Calu3 (cell line): Measurements from ENCODE around the gene TUBA3C. TPM values are rescaled to one million over a fixed set of nuclear protein-coding genes. Genes with fewer than 3 reads are reported as not detected.
"Not testable (repeated sequence)": the region's sequence is repeated elsewhere in the genome, so short reads cannot be mapped to it uniquely, and the experiment has no call there.

ENCODE experiments used
- Bru-seq: library from RNA; stranded (reverse); fragments of 400-500 nt; gene quantifications from one replicate; lab custom pipeline; 2021; lab: Mats Ljungman, UMichigan
- BruChase-seq, 2 experiments: library from RNA; stranded (reverse); fragments of 400-500 nt; gene quantifications; one replicate each; lab custom pipeline; 2021; lab: Mats Ljungman, UMichigan
- BruUV-seq: library from RNA; stranded (reverse); fragments of 400-500 nt; replicated peaks from 2 replicates; lab custom pipeline; 2021; lab: Mats Ljungman, UMichigan
- CTCF ChIA-PET: fragments of 300-600 bp; sonication (Branson Sonifier 250); formaldehyde crosslinking; loops from one replicate; lab custom pipeline; 2022; ENCODE audit warnings: antibody characterized with exemption; lab: Charles Lee
- DNase-seq: peaks from one replicate; pipeline ENCODE4 v3.0.0; 2022
- H3K27ac Mint-ChIP-seq: one replicate; pipeline ENCODE4 v1.8.0; 2022; ENCODE audit warnings: mixed read lengths; ENCODE audit not compliant: unreplicated experiment
- H3K27me3 Mint-ChIP-seq: one replicate; pipeline ENCODE4 v1.8.0; 2022; ENCODE audit warnings: mixed read lengths; ENCODE audit not compliant: unreplicated experiment
- H3K36me3 Mint-ChIP-seq: one replicate; pipeline ENCODE4 v1.8.0; 2022; ENCODE audit warnings: mild to moderate bottlenecking, moderate library complexity, mixed read lengths; ENCODE audit not compliant: insufficient read depth, unreplicated experiment
- H3K4me1 Mint-ChIP-seq: one replicate; pipeline ENCODE4 v1.8.0; 2022; ENCODE audit warnings: mild to moderate bottlenecking, low read depth, mixed read lengths; ENCODE audit not compliant: unreplicated experiment
- H3K4me3 Mint-ChIP-seq: one replicate; pipeline ENCODE4 v1.8.0; 2022; ENCODE audit warnings: mild to moderate bottlenecking, low read depth, moderate library complexity, mixed read lengths; ENCODE audit not compliant: unreplicated experiment
- H3K9me3 Mint-ChIP-seq: one replicate; pipeline ENCODE4 v1.8.0; 2022; ENCODE audit warnings: low read depth, mixed read lengths; ENCODE audit not compliant: unreplicated experiment
- intact Hi-C: fragments of 100-400 bp; cut with micrococcal nuclease; formaldehyde crosslinking; loops from one replicate; pipeline ENCODE4 v1.10.0; 2022; ENCODE audit not compliant: unreplicated experiment
- long read RNA-seq: library from polyadenylated mRNA; stranded (forward); transcript quantifications from one replicate; pipeline ENCODE4 v2.0.0, GENCODE V29; 2022
- total RNA-seq: library from RNA; stranded (reverse); gene quantifications from 2 replicates; pipeline ENCODE4 v1.2.3, GENCODE V29; 2022
- TF ChIP-seq, protein P1 (sequence below): fragments of 200-600 bp; IDR thresholded peaks from one replicate; pipeline ENCODE4 v1.8.0; 2022; ENCODE audit warnings: antibody characterized with exemption; ENCODE audit not compliant: unreplicated experiment

TUBA3C gene
- total RNA-seq (not detected in 2 replicates), Bru-seq, nascent RNA (not detected), BruChase-seq, experiment 1, labeled RNA remaining after a 6-hour chase (not detected), BruChase-seq, experiment 2, labeled RNA remaining after a 2-hour chase (not detected)
- long read RNA-seq, result 0 reads

- Mint-ChIP-seq H3K27ac (no peak within 1 kb of the TSS), H3K36me3 (no peaks in the 10 kb centered on the region), H3K9me3 (peaks cover 6% of the 10 kb centered on the region), H3K4me1 (no peaks in the 10 kb centered on the region), H3K4me3 (no peak within 1 kb of the TSS), H3K27me3 (no peaks in the 10 kb centered on the region)
- CTCF ChIA-PET, result no interaction called here
- no peak for DNase-seq
- BruUV-seq, result no TSS peak
- intact Hi-C loops, result no loop called here
- TF ChIP-seq, protein P1, sequence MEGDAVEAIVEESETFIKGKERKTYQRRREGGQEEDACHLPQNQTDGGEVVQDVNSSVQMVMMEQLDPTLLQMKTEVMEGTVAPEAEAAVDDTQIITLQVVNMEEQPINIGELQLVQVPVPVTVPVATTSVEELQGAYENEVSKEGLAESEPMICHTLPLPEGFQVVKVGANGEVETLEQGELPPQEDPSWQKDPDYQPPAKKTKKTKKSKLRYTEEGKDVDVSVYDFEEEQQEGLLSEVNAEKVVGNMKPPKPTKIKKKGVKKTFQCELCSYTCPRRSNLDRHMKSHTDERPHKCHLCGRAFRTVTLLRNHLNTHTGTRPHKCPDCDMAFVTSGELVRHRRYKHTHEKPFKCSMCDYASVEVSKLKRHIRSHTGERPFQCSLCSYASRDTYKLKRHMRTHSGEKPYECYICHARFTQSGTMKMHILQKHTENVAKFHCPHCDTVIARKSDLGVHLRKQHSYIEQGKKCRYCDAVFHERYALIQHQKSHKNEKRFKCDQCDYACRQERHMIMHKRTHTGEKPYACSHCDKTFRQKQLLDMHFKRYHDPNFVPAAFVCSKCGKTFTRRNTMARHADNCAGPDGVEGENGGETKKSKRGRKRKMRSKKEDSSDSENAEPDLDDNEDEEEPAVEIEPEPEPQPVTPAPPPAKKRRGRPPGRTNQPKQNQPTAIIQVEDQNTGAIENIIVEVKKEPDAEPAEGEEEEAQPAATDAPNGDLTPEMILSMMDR, result no peak
Measured at GRCh38 chr13:19181621-19182485, at the start of gene TUBA3C. Gene TUBA3C, minus strand, starts transcription at chr13:19181824. Its CDS starts 77 bp downstream, at chr13:19181747.

DNA sequence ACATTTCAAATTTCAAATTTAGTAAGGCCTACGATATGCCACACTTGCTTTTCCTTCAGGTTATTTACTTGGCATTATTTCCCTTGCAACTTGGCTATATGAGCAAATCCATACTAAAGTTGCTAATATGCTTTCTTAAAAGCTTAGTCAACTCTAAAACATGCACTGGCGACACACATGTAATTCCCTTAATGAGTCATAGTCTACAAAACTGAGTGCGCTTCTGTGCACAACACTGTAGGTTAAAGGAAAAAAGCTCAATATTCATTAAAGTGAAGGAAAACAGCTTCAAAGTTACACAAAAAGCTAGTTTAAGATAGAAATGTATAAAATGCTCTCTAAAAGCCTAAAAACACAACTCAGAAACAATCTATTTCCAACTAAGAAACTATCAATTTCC is 25.8 kb upstream of the TUBA3C start:
- H3K36me3 Mint-ChIP-seq, CTCF ChIA-PET, H3K27me3 Mint-ChIP-seq, H3K9me3 Mint-ChIP-seq, H3K4me3 Mint-ChIP-seq, BruUV-seq, H3K4me1 Mint-ChIP-seq, DNase-seq, H3K27ac Mint-ChIP-seq: not testable (repeated sequence)
- intact Hi-C loops, result loop anchor here (10.0 kb wide), 1 partner anchor 497 kb away; no protein-coding TSS in a partner anchor

DNA sequence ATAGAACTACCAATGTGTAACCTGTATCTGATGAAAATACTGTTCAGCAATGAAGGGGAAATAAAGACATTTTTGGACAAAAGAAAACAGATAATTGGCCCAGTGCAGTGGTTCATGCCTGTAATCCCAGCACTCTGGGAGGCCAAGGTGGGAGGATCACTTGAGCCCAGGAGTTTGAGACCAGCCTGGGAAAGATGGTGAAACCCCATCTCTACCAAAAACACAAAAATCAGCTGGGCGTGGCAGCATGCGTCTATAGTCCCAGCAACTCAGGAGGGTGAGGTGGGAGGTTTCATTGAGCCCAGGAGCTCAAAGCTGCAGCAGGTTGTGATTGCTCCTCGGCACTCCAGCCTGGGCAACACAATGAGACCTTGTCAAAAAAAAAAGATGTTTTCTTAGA is 11.0 kb upstream of the TUBA3C start:
- not testable (repeated sequence) for BruUV-seq, H3K4me1 Mint-ChIP-seq, H3K9me3 Mint-ChIP-seq

DNA sequence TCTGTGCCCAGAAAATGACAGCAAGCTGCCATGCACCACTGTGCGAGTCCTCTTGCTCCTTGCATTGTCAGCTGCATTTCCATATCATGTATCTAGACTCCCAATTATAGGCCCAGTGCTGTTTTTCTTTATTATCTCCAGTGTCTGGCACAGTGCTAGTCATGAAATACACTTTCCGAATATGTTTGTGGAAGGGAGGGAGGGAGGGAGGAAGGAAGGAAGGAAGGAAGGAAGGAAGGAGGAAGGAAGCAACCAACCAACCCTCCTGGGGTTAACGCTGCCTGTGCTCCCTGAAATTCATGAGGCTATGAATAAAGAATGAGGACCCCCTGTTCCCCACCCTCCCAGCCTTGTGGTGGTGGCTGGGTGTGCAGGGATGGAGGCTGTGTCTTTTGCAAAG is 8.3 kb upstream of the TUBA3C start:
- H3K27ac Mint-ChIP-seq, H3K4me1 Mint-ChIP-seq, H3K36me3 Mint-ChIP-seq, H3K9me3 Mint-ChIP-seq, H3K27me3 Mint-ChIP-seq, CTCF ChIA-PET, intact Hi-C loops, DNase-seq, H3K4me3 Mint-ChIP-seq, BruUV-seq: not testable (repeated sequence)

More for the DNA sequence above, 11.0 kb upstream of the TUBA3C start:
- H3K36me3 Mint-ChIP-seq, H3K27me3 Mint-ChIP-seq, H3K4me3 Mint-ChIP-seq, DNase-seq, intact Hi-C loops, CTCF ChIA-PET, H3K27ac Mint-ChIP-seq: not testable (repeated sequence)

- CTCF ChIA-PET, H3K27me3 Mint-ChIP-seq, BruUV-seq, DNase-seq, intact Hi-C loops, H3K27ac Mint-ChIP-seq, H3K4me3 Mint-ChIP-seq, H3K36me3 Mint-ChIP-seq, H3K4me1 Mint-ChIP-seq, H3K9me3 Mint-ChIP-seq: not testable (repeated sequence)
Measured at GRCh38 chr13:19189368-19189767, 7.7 kb upstream of the TUBA3C start.

GRCh38 chr13:19185865-19186645 is 4.4 kb upstream of the TUBA3C start:
- no peaks in the 10 kb centered on the region for H3K4me1 Mint-ChIP-seq
- no peak overlapping the region for H3K27ac Mint-ChIP-seq
- intact Hi-C loops, result no loop called here
- DNase-seq, result no peak
- TF ChIP-seq, protein P1, result no peak
- no TSS peak for BruUV-seq
- no peak overlapping the region for H3K4me3 Mint-ChIP-seq
- CTCF ChIA-PET, result no interaction called here
- H3K27me3 Mint-ChIP-seq, result no peaks in the 10 kb centered on the region
- H3K9me3 Mint-ChIP-seq, result peaks cover 8% of the 10 kb centered on the region
- H3K36me3 Mint-ChIP-seq, result peaks cover 5% of the 10 kb centered on the region
